HepG2 (cell line): ENCODE data around the gene OPRL1. TPM values are rescaled to one million over a fixed set of nuclear protein-coding genes. Genes with fewer than 3 reads are reported as not detected.

ENCODE experiments used
- ARNT2 ChIP-seq: sonication (generic); formaldehyde crosslinking; IDR thresholded peaks from 2 replicates; pipeline ENCODE4 v1.8.0; 2022; ENCODE audit warnings: mild to moderate bottlenecking, low read depth, missing genetic modification reagents, moderate library complexity
- CEBPB ChIP-seq: IDR thresholded peaks from 2 replicates; pipeline ENCODE4 v1.6.1; 2011; ENCODE audit warnings: low read depth, low read length, improper control_type of control experiment, borderline replicate concordance
- GPN1 ChIP-seq: sonication (generic); formaldehyde crosslinking; IDR thresholded peaks from 2 replicates; pipeline ENCODE4 v1.5.1; 2020; ENCODE audit warnings: missing genetic modification reagents, borderline replicate concordance
- HNRNPL ChIP-seq: fragments of 200-400 bp; formaldehyde crosslinking; IDR thresholded peaks from 2 replicates; pipeline ENCODE4 v1.6.1; 2017; ENCODE audit warnings: mild to moderate bottlenecking, low read depth, low read length
- KMT2B ChIP-seq: IDR thresholded peaks from 2 replicates; pipeline ENCODE4 v1.6.1; 2016; ENCODE audit warnings: missing genetic modification reagents, missing compliant biosample characterization
- MTF1 ChIP-seq: sonication (generic); formaldehyde crosslinking; IDR thresholded peaks from 2 replicates; pipeline ENCODE4 v1.5.0; 2020; ENCODE audit warnings: missing genetic modification reagents
- MTF2 ChIP-seq: sonication (generic); formaldehyde crosslinking; IDR thresholded peaks from 2 replicates; pipeline ENCODE4 v1.5.0; 2020; ENCODE audit warnings: missing genetic modification reagents, borderline replicate concordance
- MXD4 ChIP-seq: IDR thresholded peaks from 2 replicates; pipeline ENCODE4 v1.6.1; 2016; ENCODE audit warnings: mild to moderate bottlenecking, missing biosample characterization, missing genetic modification reagents
- NFIB ChIP-seq: sonication (generic); formaldehyde crosslinking; IDR thresholded peaks from 2 replicates; pipeline ENCODE4 v1.9.0; 2021; ENCODE audit warnings: missing genetic modification reagents, mild to moderate bottlenecking, borderline replicate concordance
- NR2F2 ChIP-seq: IDR thresholded peaks from 2 replicates; pipeline ENCODE4 v1.6.1; 2012; ENCODE audit warnings: low read depth, inconsistent platforms, borderline replicate concordance
- PHF21A ChIP-seq: sonication (generic); formaldehyde crosslinking; IDR thresholded peaks from 2 replicates; pipeline ENCODE4 v1.5.0; 2020; ENCODE audit warnings: mild to moderate bottlenecking, missing genetic modification reagents
- SP5 ChIP-seq: IDR thresholded peaks from 2 replicates; pipeline ENCODE4 v1.6.1; 2016; ENCODE audit warnings: low read depth, borderline replicate concordance
- STAT5B ChIP-seq: sonication (generic); formaldehyde crosslinking; IDR thresholded peaks from 2 replicates; pipeline ENCODE4 v1.4.0; 2020; ENCODE audit warnings: missing genetic modification reagents
- TAF15 ChIP-seq: fragments of 200-400 bp; formaldehyde crosslinking; IDR thresholded peaks from one replicate; pipeline ENCODE4 v1.6.1; 2018; ENCODE audit warnings: mild to moderate bottlenecking, low read depth, low read length; ENCODE audit not compliant: poor library complexity, severe bottlenecking
- TCF12 ChIP-seq, 2 experiments: fragments of 450-650 bp in 1 of 2; sonication (generic) in 1 of 2; formaldehyde crosslinking in 1 of 2; IDR thresholded peaks; 2 replicates each; pipeline versions ENCODE4 v1.6.1 to v1.8.0; 2017 to 2022; ENCODE audit warnings: antibody characterized with exemption in 1 of 2, mild to moderate bottlenecking in 1 of 2, missing genetic modification reagents in 1 of 2, moderate library complexity in 1 of 2
- U2AF1 ChIP-seq: fragments of 200-400 bp; formaldehyde crosslinking; optimal IDR thresholded peaks from 2 replicates; pipeline ENCODE3; 2017; ENCODE audit warnings: mild to moderate bottlenecking, low read depth, low read length
- ZNF207 ChIP-seq: fragments of 450-650 bp; IDR thresholded peaks from 2 replicates; pipeline ENCODE4 v1.6.1; 2016; ENCODE audit warnings: antibody characterized with exemption, borderline replicate concordance
- ZNF563 ChIP-seq: sonication (generic); formaldehyde crosslinking; IDR thresholded peaks from 2 replicates; pipeline ENCODE4 v1.8.0; 2022; ENCODE audit warnings: mild to moderate bottlenecking, moderate library complexity, missing genetic modification reagents
- ZNF616 ChIP-seq: sonication (generic); formaldehyde crosslinking; IDR thresholded peaks from 2 replicates; pipeline ENCODE4 v1.5.0; 2020; ENCODE audit warnings: low read depth, mild to moderate bottlenecking, missing genetic modification reagents
- ZSCAN12 ChIP-seq: sonication (generic); formaldehyde crosslinking; IDR thresholded peaks from 2 replicates; pipeline ENCODE4 v1.9.0; 2021; ENCODE audit warnings: mild to moderate bottlenecking, missing genetic modification reagents
- polyA plus RNA-seq, 8 experiments: library from polyadenylated mRNA; depleted of rRNA in 3 of 8; stranded (reverse) in 7 of 8; unstranded in 1 of 8; fragments of >200 nt; fragmentation: Illumina TruSeq in 4 of 8; extraction: Trizol in 4 of 8; gene quantifications; 2 replicates each; pipeline versions ENCODE4 v1.2.1 to v1.2.3, GENCODE V29; 2011 to 2016; ENCODE audit warnings: low read depth in 4 of 8, missing spikeins in 1 of 8, mixed read lengths in 1 of 8; ENCODE audit not compliant: insufficient read depth in 1 of 8
- total RNA-seq, 5 experiments: library from RNA; depleted of rRNA; stranded (reverse); fragments of >200 nt; fragmentation: Illumina TruSeq; extraction: Trizol; gene quantifications; 2 replicates each; pipeline ENCODE4 v1.2.3, GENCODE V29; 2016; ENCODE audit warnings: low read depth in 1 of 5
- TF ChIP-seq, protein P1 (sequence below): IDR thresholded peaks from 2 replicates; pipeline ENCODE4 v1.6.1; 2018; ENCODE audit warnings: missing genetic modification reagents, mild to moderate bottlenecking, missing compliant biosample characterization
- TF ChIP-seq, protein P2 (sequence below): sonication (generic); formaldehyde crosslinking; IDR thresholded peaks from 2 replicates; pipeline ENCODE4; 2020; ENCODE audit warnings: missing genetic modification reagents, mild to moderate bottlenecking, borderline replicate concordance
- TF ChIP-seq, protein P3 (sequence below): sonication (generic); formaldehyde crosslinking; IDR thresholded peaks from 2 replicates; pipeline ENCODE4 v1.4.0; 2020; ENCODE audit warnings: missing genetic modification reagents

The OPRL1 gene
- total and polyA plus RNA-seq, 2 of the 13 experiments (the other 11 are each of a cell fraction or from before 2014, with no cell fraction given): 0.35 to 0.71 TPM

DNA sequence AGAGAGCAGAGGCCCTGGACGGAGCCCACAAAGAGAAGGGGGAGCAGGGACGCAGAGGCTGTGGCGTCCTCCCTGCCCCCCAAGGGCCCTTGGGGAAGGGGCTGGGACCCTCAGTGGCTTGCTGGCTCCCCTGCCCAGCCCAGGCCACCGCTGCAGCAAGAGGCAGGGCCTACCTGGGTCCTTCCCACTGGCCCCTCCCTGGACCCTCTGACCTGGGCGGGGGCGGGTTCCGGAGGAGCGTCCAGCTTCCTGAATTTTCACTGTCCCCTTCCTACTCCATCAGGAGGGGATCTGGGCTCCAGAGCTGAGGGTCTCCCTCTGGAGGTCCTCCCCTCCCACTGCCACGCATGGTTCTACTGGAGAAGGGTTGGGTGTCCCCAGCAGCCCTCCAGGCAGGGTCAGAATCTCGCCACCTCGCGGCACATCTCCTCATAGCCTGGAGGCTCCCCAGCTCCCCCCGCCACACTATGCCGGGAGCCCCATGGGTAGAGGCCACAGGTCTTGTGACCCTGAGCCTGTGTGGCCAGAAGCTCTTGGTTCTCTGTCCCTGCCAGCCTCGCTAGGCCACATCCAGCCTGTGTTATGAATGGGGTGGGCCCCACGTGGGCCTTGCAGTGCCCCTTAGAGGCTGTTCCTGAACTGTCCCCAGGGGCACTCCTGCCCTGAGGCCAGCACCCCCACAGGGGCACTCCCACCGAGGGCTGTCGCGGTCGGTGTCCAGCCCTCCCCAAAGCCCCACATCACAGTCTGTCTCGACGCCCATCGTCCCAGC is 29.4 kb upstream of the OPRL1 start (continued):
- TF ChIP-seq TAF15: no peak
- TF ChIP-seq ZNF563: no peak
- TF ChIP-seq ZNF207: no peak
- TF ChIP-seq ARNT2 (CRISPR knock-in tag): no peak; the same call in 1 of the 2 replicates
- no peak for TF ChIP-seq TCF12 (IDR thresholded peaks at IDR 0.05)
- TF ChIP-seq TCF12 (CRISPR knock-in tag; IDR thresholded peaks at IDR 0.05): no peak; the same call in 1 of the 2 replicates
- TF ChIP-seq KMT2B (CRISPR knock-in tag): peak; percentile 54; the same call in 1 of the 2 replicates
- TF ChIP-seq NR2F2: peak; percentile 32; the same call in 1 of the 2 replicates
- TF ChIP-seq SP5: peak; percentile 60
- TF ChIP-seq GPN1 (CRISPR knock-in tag): 0 out of 2 replicates have a peak, but pooled peaks have one; percentile 82
- TF ChIP-seq MTF1: no peak
- TF ChIP-seq U2AF1: no peak
- TF ChIP-seq, protein P1, sequence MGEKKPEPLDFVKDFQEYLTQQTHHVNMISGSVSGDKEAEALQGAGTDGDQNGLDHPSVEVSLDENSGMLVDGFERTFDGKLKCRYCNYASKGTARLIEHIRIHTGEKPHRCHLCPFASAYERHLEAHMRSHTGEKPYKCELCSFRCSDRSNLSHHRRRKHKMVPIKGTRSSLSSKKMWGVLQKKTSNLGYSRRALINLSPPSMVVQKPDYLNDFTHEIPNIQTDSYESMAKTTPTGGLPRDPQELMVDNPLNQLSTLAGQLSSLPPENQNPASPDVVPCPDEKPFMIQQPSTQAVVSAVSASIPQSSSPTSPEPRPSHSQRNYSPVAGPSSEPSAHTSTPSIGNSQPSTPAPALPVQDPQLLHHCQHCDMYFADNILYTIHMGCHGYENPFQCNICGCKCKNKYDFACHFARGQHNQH (CRISPR knock-in tag): peak; percentile 81
- TF ChIP-seq ZNF616 (CRISPR knock-in tag): peak; percentile 85
- TF ChIP-seq, protein P2, sequence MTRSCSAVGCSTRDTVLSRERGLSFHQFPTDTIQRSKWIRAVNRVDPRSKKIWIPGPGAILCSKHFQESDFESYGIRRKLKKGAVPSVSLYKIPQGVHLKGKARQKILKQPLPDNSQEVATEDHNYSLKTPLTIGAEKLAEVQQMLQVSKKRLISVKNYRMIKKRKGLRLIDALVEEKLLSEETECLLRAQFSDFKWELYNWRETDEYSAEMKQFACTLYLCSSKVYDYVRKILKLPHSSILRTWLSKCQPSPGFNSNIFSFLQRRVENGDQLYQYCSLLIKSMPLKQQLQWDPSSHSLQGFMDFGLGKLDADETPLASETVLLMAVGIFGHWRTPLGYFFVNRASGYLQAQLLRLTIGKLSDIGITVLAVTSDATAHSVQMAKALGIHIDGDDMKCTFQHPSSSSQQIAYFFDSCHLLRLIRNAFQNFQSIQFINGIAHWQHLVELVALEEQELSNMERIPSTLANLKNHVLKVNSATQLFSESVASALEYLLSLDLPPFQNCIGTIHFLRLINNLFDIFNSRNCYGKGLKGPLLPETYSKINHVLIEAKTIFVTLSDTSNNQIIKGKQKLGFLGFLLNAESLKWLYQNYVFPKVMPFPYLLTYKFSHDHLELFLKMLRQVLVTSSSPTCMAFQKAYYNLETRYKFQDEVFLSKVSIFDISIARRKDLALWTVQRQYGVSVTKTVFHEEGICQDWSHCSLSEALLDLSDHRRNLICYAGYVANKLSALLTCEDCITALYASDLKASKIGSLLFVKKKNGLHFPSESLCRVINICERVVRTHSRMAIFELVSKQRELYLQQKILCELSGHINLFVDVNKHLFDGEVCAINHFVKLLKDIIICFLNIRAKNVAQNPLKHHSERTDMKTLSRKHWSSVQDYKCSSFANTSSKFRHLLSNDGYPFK (CRISPR knock-in tag): no peak; the same call in none of the 2 replicates
- TF ChIP-seq STAT5B (CRISPR knock-in tag): peak; percentile 15; the same call in 1 of the 2 replicates
- peak; percentile 82; the same call in 1 of the 2 replicates for TF ChIP-seq MXD4 (CRISPR knock-in tag)
- no peak for TF ChIP-seq CEBPB
- TF ChIP-seq ZSCAN12 (CRISPR knock-in tag): peak; percentile 53; the same call in 1 of the 2 replicates
- TF ChIP-seq, protein P3, sequence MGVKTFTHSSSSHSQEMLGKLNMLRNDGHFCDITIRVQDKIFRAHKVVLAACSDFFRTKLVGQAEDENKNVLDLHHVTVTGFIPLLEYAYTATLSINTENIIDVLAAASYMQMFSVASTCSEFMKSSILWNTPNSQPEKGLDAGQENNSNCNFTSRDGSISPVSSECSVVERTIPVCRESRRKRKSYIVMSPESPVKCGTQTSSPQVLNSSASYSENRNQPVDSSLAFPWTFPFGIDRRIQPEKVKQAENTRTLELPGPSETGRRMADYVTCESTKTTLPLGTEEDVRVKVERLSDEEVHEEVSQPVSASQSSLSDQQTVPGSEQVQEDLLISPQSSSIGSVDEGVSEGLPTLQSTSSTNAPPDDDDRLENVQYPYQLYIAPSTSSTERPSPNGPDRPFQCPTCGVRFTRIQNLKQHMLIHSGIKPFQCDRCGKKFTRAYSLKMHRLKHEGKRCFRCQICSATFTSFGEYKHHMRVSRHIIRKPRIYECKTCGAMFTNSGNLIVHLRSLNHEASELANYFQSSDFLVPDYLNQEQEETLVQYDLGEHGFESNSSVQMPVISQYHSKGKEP (CRISPR knock-in tag): 0 out of 2 replicates have a peak, but pooled peaks have one; percentile 5
- no peak for TF ChIP-seq NFIB (CRISPR knock-in tag)
- peak; percentile 89; the same call in 1 of the 2 replicates for TF ChIP-seq HNRNPL
- no peak for TF ChIP-seq PHF21A (CRISPR knock-in tag)
- TF ChIP-seq MTF2: no peak
